Transverse colon (tissue), 4 donors: ENCODE data around the gene FAM78B.

ENCODE experiments used
- CTCF ChIP-seq, 5 experiments: fragments of 200-600 bp in 3 of 5; fragments of 450-650 bp in 2 of 5; sonication (generic) in 3 of 5; IDR thresholded peaks; 1 replicate in 2 of 5; 2 replicates in 3 of 5; pipeline ENCODE4 v1.5.1; 2016 to 2017; ENCODE audit warnings: antibody characterized with exemption in 5 of 5, inconsistent platforms in 3 of 5, mild to moderate bottlenecking in 2 of 5, moderate library complexity in 1 of 5
- EP300 ChIP-seq: sonication (generic); formaldehyde crosslinking; IDR thresholded peaks from one replicate; pipeline ENCODE4 v1.6.1; 2017; ENCODE audit warnings: antibody characterized with exemption, low read depth
- POLR2A ChIP-seq: fragments of 450-650 bp; IDR thresholded peaks from one replicate; pipeline ENCODE4 v1.6.1; 2016; ENCODE audit warnings: antibody characterized with exemption, mild to moderate bottlenecking, moderate library complexity
- POLR2AphosphoS5 ChIP-seq, 3 donors: sonication (generic); formaldehyde crosslinking; IDR thresholded peaks; one replicate each; pipeline ENCODE4 v1.6.1; 2016; ENCODE audit warnings: antibody characterized with exemption in 3 of 3

GRCh38 chr1:166079276-166079675 lies 87.5 kb downstream of the FAM78B start:
- TF ChIP-seq POLR2AphosphoS5 (IDR thresholded peaks at IDR 0.05) (no peak), POLR2A (no peak), EP300 (no peak), CTCF (IDR thresholded peaks at IDR 0.05) (no peak)
